ENCODE measurements around the gene HIRIP3. TPM values are rescaled to one million over a fixed set of nuclear protein-coding genes. Genes with fewer than 3 reads are reported as not detected.

Gene HIRIP3
- polyA plus RNA-seq, 1 of the 3 experiments (the other 2 are of a cell fraction), result 18.9 TPM

- no peak for TF ChIP-seq ZBTB33 (IDR thresholded peaks at IDR 0.05; ENCODE audit: borderline replicate concordance, low read depth)
- no peak for TF ChIP-seq FOSL2 (IDR thresholded peaks at IDR 0.05; ENCODE audit: borderline replicate concordance, low read depth)
- TF ChIP-seq USF1 (IDR thresholded peaks at IDR 0.05; ENCODE audit: borderline replicate concordance, low read depth), result no peak
- no peak for TF ChIP-seq CHD2 (IDR thresholded peaks at IDR 0.05; ENCODE audit: low read length, partially characterized antibody)
- TF ChIP-seq MXI1 (IDR thresholded peaks at IDR 0.05; ENCODE audit: low read depth, low read length), result no peak
- TF ChIP-seq RCOR1 (IDR thresholded peaks at IDR 0.05; ENCODE audit: low read length), result no peak
Observed at GRCh38 chr16:30024451-30024850, 29.0 kb upstream of the HIRIP3 start (continued).

GRCh38 chr16:30023586-30023985 lies 28.2 kb upstream of the HIRIP3 start:
- Histone ChIP-seq H3K36me3 (replicated peaks in 1 of 2; ENCODE audit: control insufficient read depth in 1 of 2, insufficient read depth in 2 of 2, low read length in 1 of 2) (no peaks in the 10 kb centered on the region), H3K9me2 (no peaks in the 10 kb centered on the region), H3K4me1 (ENCODE audit: control insufficient read depth in 1 of 2, insufficient read depth in 2 of 2, low read depth in 1 of 2, low read length in 1 of 2) (peaks cover 0 to 7% of the 10 kb centered on the region in 2 experiments; a peak in 1 of 4 replicates), H3K79me2 (ENCODE audit: insufficient read depth) (no peaks in the 10 kb centered on the region), H4K20me1 (ENCODE audit: insufficient read depth) (no peaks in the 10 kb centered on the region), H3K27me3 (ENCODE audit: insufficient read depth) (no peaks in the 10 kb centered on the region), H3K27ac (ENCODE audit: low read depth in 2 of 2, low read length in 1 of 2) (no peak overlapping the region), H3K4me2 (no peak overlapping the region), H3K9ac (no peak overlapping the region), H3K4me3 (ENCODE audit: low read depth in 2 of 2, low read length in 1 of 2) (no peak overlapping the region), H3F3A (replicated peaks; ENCODE audit: insufficient read depth) (peaks cover 6% of the 10 kb centered on the region), H3K9me3 (no peaks in the 10 kb centered on the region), H2AFZ (ENCODE audit: low read depth) (no peak overlapping the region)
- CTCF ChIA-PET, result interaction anchor here (1.1 to 3.4 kb wide), 3 partner anchors 9 to 175 kb away, joined by 3 to 43 read pairs (median 4); partner anchors contain the start of gene TLCD3B
- POLR2A ChIA-PET, result interaction anchor here (0.8 to 1.2 kb wide), 2 partner anchors 8 to 17 kb away, joined by 3 to 5 read pairs; partner anchors contain the start of gene TLCD3B
- 61% methylated on average over 8 of the region's 11 CpGs for WGBS (ENCODE audit: low lambda C conversion rate)
- no peak for DNase-seq
- no peak for TF ChIP-seq MXI1 (IDR thresholded peaks at IDR 0.05; ENCODE audit: low read depth, low read length)

GRCh38 chr16:30022887-30023286 lies 27.5 kb upstream of the HIRIP3 start, which contains the start of gene C16orf92:
Gene C16orf92, plus strand, starts transcription at chr16:30023198. Its CDS starts 143 bp downstream, at chr16:30023341.
- Histone ChIP-seq H3K27me3 (ENCODE audit: insufficient read depth) (no peaks in the 10 kb centered on the region), H3K4me2 (no peak within 1 kb of the TSS), H2AFZ (ENCODE audit: low read depth) (no peak within 1 kb of the TSS), H3K36me3 (replicated peaks in 1 of 2; ENCODE audit: control insufficient read depth in 1 of 2, insufficient read depth in 2 of 2, low read length in 1 of 2) (no peaks in the 10 kb centered on the region), H4K20me1 (ENCODE audit: insufficient read depth) (no peaks in the 10 kb centered on the region), H3F3A (replicated peaks; ENCODE audit: insufficient read depth) (peaks cover 6% of the 10 kb centered on the region), H3K79me2 (ENCODE audit: insufficient read depth) (no peaks in the 10 kb centered on the region), H3K27ac (ENCODE audit: low read depth in 2 of 2, low read length in 1 of 2) (no peak within 1 kb of the TSS), H3K9ac (no peak within 1 kb of the TSS), H3K9me3 (no peaks in the 10 kb centered on the region), H3K4me1 (ENCODE audit: control insufficient read depth in 1 of 2, insufficient read depth in 2 of 2, low read depth in 1 of 2, low read length in 1 of 2) (peaks cover 0 to 2% of the 10 kb centered on the region in 2 experiments; a peak in 1 of 4 replicates), H3K9me2 (no peaks in the 10 kb centered on the region), H3K4me3 (ENCODE audit: low read depth in 2 of 2, low read length in 1 of 2) (no peak within 1 kb of the TSS)
- 83% methylated on average over 6 of the region's 6 CpGs for WGBS (ENCODE audit: low lambda C conversion rate)
- DNase-seq, result no peak
- CTCF ChIA-PET, result interaction anchor here (0.6 to 3.4 kb wide), 6 partner anchors 9 to 322 kb away, joined by 3 to 43 read pairs (median 3); partner anchors contain the start of gene TLCD3B
- POLR2A ChIA-PET, result interaction anchor here (1.2 kb wide), 1 partner anchor 9 kb away, joined by 5 read pairs; the partner anchor contains the start of gene TLCD3B
- TF ChIP-seq FOXJ3 (CRISPR knock-in tag; IDR thresholded peaks at IDR 0.05) (no peak), CHD2 (IDR thresholded peaks at IDR 0.05; ENCODE audit: low read length, partially characterized antibody) (no peak), SMC3 (IDR thresholded peaks at IDR 0.05; ENCODE audit: low read depth, low read length) (no peak), RAD21 (IDR thresholded peaks at IDR 0.05; ENCODE audit: low read length) (no peak), USF2 (IDR thresholded peaks at IDR 0.05; ENCODE audit: borderline replicate concordance, low read depth, low read length) (no peak), MEF2A (IDR thresholded peaks at IDR 0.05; ENCODE audit: borderline replicate concordance, low read depth) (no peak), RCOR1 (IDR thresholded peaks at IDR 0.05; ENCODE audit: low read length) (no peak), YY1 (IDR thresholded peaks at IDR 0.05; ENCODE audit: low read depth) (no peak), MAX (IDR thresholded peaks at IDR 0.05; ENCODE audit: low read depth) (no peak), GATA2 (CRISPR knock-in tag; IDR thresholded peaks at IDR 0.05) (no peak), RFX5 (IDR thresholded peaks at IDR 0.05; ENCODE audit: low read length) (no peak), GABPA (IDR thresholded peaks at IDR 0.05; ENCODE audit: low read depth) (no peak), EZH2phosphoT487 (IDR thresholded peaks at IDR 0.05; ENCODE audit: borderline replicate concordance, low read depth) (no peak), ZBTB33 (IDR thresholded peaks at IDR 0.05; ENCODE audit: borderline replicate concordance, low read depth) (no peak), NFIC (IDR thresholded peaks at IDR 0.05; ENCODE audit: borderline replicate concordance) (no peak), TAF1 (IDR thresholded peaks at IDR 0.05; ENCODE audit: borderline replicate concordance, low read depth, low read length) (no peak), ELF1 (IDR thresholded peaks at IDR 0.05) (no peak)
